Neural progenitor cell (in vitro differentiated cells): ENCODE measurements around the gene DCAF5.

Experiments
- CTCF ChIP-seq: fragments of 200-600 bp; sonication (generic); IDR thresholded peaks from 2 replicates; pipeline ENCODE4 v1.5.1; 2017; ENCODE audit warnings: antibody characterized with exemption, mild to moderate bottlenecking
- EZH2 ChIP-seq: fragments of 200-600 bp; sonication (generic); IDR thresholded peaks from 2 replicates; pipeline ENCODE4 v1.6.1; 2017; ENCODE audit warnings: antibody characterized with exemption, mild to moderate bottlenecking, moderate library complexity
- EZH2phosphoT487 ChIP-seq: fragments of 200-600 bp; sonication (generic); IDR thresholded peaks from 2 replicates; pipeline ENCODE4 v1.6.1; 2017; ENCODE audit warnings: antibody characterized with exemption

GRCh38 chr14:69047255-69047654, 105.7 kb downstream of the DCAF5 start:
- TF ChIP-seq CTCF, result no peak
- TF ChIP-seq EZH2phosphoT487, result no peak
- TF ChIP-seq EZH2, result no peak
